Nephron progenitor cell (in vitro differentiated cells): Measurements from ENCODE around the gene TEX10.
A peak's percentile ranks its signal among the peaks of the same experiment; 100 is the strongest.

Experiments used
- DNase-seq: peaks from one replicate; pipeline ENCODE4 v3.0.0; 2021
- H3K27ac Mint-ChIP-seq: 2 replicates; pipeline ENCODE4 v1.8.0; 2021; ENCODE audit warnings: mild to moderate bottlenecking, moderate library complexity, mixed read lengths
- H3K27me3 Mint-ChIP-seq: 2 replicates; pipeline ENCODE4 v1.8.0; 2021; ENCODE audit warnings: mild to moderate bottlenecking, low read depth, mixed read lengths; ENCODE audit not compliant: poor library complexity
- H3K36me3 Mint-ChIP-seq: 2 replicates; pipeline ENCODE4 v1.8.0; 2021; ENCODE audit warnings: low read depth, mixed read lengths
- H3K4me1 Mint-ChIP-seq: 2 replicates; pipeline ENCODE4 v1.8.0; 2021; ENCODE audit warnings: mixed read lengths
- H3K4me3 Mint-ChIP-seq: 2 replicates; pipeline ENCODE4 v1.8.0; 2021; ENCODE audit warnings: mild to moderate bottlenecking, moderate library complexity, mixed read lengths
- H3K9me3 Mint-ChIP-seq: 2 replicates; pipeline ENCODE4 v1.8.0; 2021; ENCODE audit warnings: mild to moderate bottlenecking, moderate library complexity, mixed read lengths
- TF ChIP-seq, protein P1 (sequence below): fragments of 200-600 bp; sonication (generic); IDR thresholded peaks from 2 replicates; pipeline ENCODE4 v1.5.0; 2021; ENCODE audit warnings: antibody characterized with exemption

TEX10 gene

DNA sequence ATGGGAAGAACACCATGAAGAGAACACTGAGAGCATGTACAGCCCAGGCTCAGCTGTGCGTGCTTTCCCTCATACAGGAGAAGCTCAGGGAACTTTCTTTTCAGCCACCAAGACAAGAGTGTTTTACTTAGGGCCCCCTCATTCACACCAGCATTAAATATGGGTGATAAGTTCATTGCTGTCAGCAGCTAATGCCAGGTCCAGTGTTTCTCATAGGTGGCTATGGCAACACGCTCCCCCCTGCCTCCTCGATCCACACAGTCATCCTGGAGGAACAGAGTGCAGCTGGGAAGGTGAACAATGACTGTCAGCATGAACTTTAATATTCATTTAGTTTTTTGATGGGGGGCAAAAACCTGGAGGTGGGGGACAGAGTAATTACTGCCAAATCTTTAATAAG, 54.4 kb downstream of the TEX10 start:
- no peaks in the 10 kb centered on the region for H3K27me3 Mint-ChIP-seq
- DNase-seq = no peak
- H3K9me3 Mint-ChIP-seq = no peaks in the 10 kb centered on the region
- peaks cover 72% of the 10 kb centered on the region for H3K36me3 Mint-ChIP-seq
- H3K4me3 Mint-ChIP-seq = no peak overlapping the region
- H3K27ac Mint-ChIP-seq = peak overlapping the region; percentile 73
- TF ChIP-seq, protein P1, sequence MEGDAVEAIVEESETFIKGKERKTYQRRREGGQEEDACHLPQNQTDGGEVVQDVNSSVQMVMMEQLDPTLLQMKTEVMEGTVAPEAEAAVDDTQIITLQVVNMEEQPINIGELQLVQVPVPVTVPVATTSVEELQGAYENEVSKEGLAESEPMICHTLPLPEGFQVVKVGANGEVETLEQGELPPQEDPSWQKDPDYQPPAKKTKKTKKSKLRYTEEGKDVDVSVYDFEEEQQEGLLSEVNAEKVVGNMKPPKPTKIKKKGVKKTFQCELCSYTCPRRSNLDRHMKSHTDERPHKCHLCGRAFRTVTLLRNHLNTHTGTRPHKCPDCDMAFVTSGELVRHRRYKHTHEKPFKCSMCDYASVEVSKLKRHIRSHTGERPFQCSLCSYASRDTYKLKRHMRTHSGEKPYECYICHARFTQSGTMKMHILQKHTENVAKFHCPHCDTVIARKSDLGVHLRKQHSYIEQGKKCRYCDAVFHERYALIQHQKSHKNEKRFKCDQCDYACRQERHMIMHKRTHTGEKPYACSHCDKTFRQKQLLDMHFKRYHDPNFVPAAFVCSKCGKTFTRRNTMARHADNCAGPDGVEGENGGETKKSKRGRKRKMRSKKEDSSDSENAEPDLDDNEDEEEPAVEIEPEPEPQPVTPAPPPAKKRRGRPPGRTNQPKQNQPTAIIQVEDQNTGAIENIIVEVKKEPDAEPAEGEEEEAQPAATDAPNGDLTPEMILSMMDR = no peak
- no peaks in the 10 kb centered on the region for H3K4me1 Mint-ChIP-seq

GRCh38 chr9:100296407-100296806, 56.3 kb downstream of the TEX10 start:
- TF ChIP-seq, protein P1 = no peak
- no peaks in the 10 kb centered on the region for H3K4me1 Mint-ChIP-seq
- no peak for DNase-seq
- no peaks in the 10 kb centered on the region for H3K9me3 Mint-ChIP-seq
- H3K27ac Mint-ChIP-seq = no peak overlapping the region
- peaks cover 74% of the 10 kb centered on the region for H3K36me3 Mint-ChIP-seq
- H3K4me3 Mint-ChIP-seq = no peak overlapping the region
- no peaks in the 10 kb centered on the region for H3K27me3 Mint-ChIP-seq

DNA sequence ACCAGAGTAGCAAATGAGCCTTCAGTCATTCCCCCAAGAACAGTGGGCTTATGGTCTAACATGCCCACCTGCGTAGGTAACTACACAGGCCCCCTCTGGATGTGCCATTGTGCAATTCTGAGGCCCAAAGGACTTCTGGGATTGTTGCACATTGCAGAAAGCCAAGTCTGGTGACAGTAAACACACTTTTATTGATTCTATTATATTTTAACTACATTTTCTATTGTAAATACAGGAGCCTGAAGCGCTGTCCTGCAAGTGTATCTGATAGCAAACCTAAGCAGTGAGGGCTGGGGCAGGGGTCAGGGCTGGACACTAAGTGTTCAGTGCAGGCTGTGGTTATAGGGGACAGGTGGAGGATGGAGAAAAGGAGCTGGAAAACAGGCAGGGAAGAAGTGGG, 57.5 kb downstream of the TEX10 start:
- Mint-ChIP-seq H3K9me3 (no peaks in the 10 kb centered on the region), H3K4me3 (no peak overlapping the region), H3K27me3 (no peaks in the 10 kb centered on the region), H3K36me3 (peaks cover 76% of the 10 kb centered on the region), H3K4me1 (no peaks in the 10 kb centered on the region), H3K27ac (no peak overlapping the region)
- TF ChIP-seq, protein P1 = no peak
- no peak for DNase-seq

GRCh38 chr9:100294806-100295205, 57.9 kb downstream of the TEX10 start:
- peaks cover 78% of the 10 kb centered on the region for H3K36me3 Mint-ChIP-seq
- H3K4me3 Mint-ChIP-seq = no peak overlapping the region
- no peak overlapping the region for H3K27ac Mint-ChIP-seq

GRCh38 chr9:100294341-100294740, 58.4 kb downstream of the TEX10 start:
- Mint-ChIP-seq H3K27ac (peak overlapping the region; percentile 82), H3K4me3 (no peak overlapping the region), H3K36me3 (peaks cover 78% of the 10 kb centered on the region), H3K27me3 (no peaks in the 10 kb centered on the region), H3K4me1 (no peaks in the 10 kb centered on the region), H3K9me3 (peaks cover 4% of the 10 kb centered on the region)
- DNase-seq = no peak
- TF ChIP-seq, protein P1 = no peak

More at GRCh38 chr9:100294806-100295205, 57.9 kb downstream of the TEX10 start:
- Mint-ChIP-seq H3K27me3 (no peaks in the 10 kb centered on the region), H3K9me3 (no peaks in the 10 kb centered on the region), H3K4me1 (no peaks in the 10 kb centered on the region)
- no peak for DNase-seq
- TF ChIP-seq, protein P1 = no peak

DNA sequence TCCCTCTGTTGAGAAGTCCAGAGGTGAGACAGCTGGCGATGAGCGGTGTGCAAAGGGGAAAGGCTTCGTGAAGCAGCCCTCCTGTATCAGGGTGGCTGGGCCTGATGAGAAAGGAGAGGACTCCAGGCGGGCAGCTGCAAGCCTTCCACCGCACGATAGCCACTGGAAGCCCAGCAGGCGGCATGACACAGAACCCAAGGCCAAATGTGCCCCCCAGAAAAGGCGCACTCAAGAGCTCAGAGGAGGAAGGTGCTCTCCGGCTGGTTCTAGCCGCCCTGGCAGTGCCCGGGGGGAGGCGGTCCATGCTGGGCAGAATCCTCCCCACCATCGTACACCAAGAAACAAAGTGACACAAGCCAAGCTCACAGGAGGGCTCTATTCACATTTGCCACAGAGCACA, 60.3 kb downstream of the TEX10 start:
- DNase-seq = no peak
- Mint-ChIP-seq H3K27ac (peak overlapping the region; percentile 29), H3K27me3 (no peaks in the 10 kb centered on the region)

More for the DNA sequence above, 60.3 kb downstream of the TEX10 start:
- H3K4me1 Mint-ChIP-seq = no peaks in the 10 kb centered on the region
- H3K36me3 Mint-ChIP-seq = peaks cover 83% of the 10 kb centered on the region
- H3K4me3 Mint-ChIP-seq = no peak overlapping the region
- TF ChIP-seq, protein P1 = no peak
- peaks cover 21% of the 10 kb centered on the region for H3K9me3 Mint-ChIP-seq
